GM21367 (cell line): ENCODE data around the gene SLFN12.
"Not testable (repeated sequence)": the region's sequence is repeated elsewhere in the genome, so short reads cannot be mapped to it uniquely, and the experiment has no call there.

Source experiments
- ATAC-seq: cut with Tn5 transposase; IDR thresholded peaks from one replicate; pipeline ENCODE4 v1.9.1; 2021; ENCODE audit not compliant: unreplicated experiment

SLFN12 gene

GRCh38 chr17:35414247-35414646 is 18.1 kb downstream of the SLFN12 start:
- no peak for ATAC-seq

GRCh38 chr17:35407531-35407930 is 24.8 kb downstream of the SLFN12 start:
- ATAC-seq: no peak

- ATAC-seq: no peak
Observed at GRCh38 chr17:35406568-35406967, 25.7 kb downstream of the SLFN12 start.

GRCh38 chr17:35404360-35404759 is 27.9 kb downstream of the SLFN12 start:
- no peak for ATAC-seq

GRCh38 chr17:35393783-35394182 is 38.5 kb downstream of the SLFN12 start:
- not testable (repeated sequence) for ATAC-seq

- no peak for ATAC-seq
Observed at GRCh38 chr17:35390663-35391062, 41.6 kb downstream of the SLFN12 start.

GRCh38 chr17:35390156-35390555 is 42.1 kb downstream of the SLFN12 start:
- ATAC-seq: no peak

- no peak for ATAC-seq
Observed at GRCh38 chr17:35387496-35387895, 44.8 kb downstream of the SLFN12 start.

- no peak for ATAC-seq
Observed at GRCh38 chr17:35377706-35378105, 54.6 kb downstream of the SLFN12 start.

GRCh38 chr17:35377068-35377467 is 55.2 kb downstream of the SLFN12 start:
- no peak for ATAC-seq

- no peak for ATAC-seq
Observed at GRCh38 chr17:35376245-35376644, 56.1 kb downstream of the SLFN12 start.

GRCh38 chr17:35374766-35375344 is 57.4 kb downstream of the SLFN12 start:
- ATAC-seq: no peak

- no peak for ATAC-seq
Observed at GRCh38 chr17:35373984-35374765, 58.1 kb downstream of the SLFN12 start.

- ATAC-seq: peak; percentile 45
Observed at GRCh38 chr17:35373534-35373983, 58.7 kb downstream of the SLFN12 start, which contains the start of gene SLFN11. Gene SLFN11 (minus strand): TSS chr17:35373621. CDS start chr17:35363807, 9,814 bp downstream.

- ATAC-seq: peak; percentile 31
Observed at GRCh38 chr17:35372846-35373533, 59.3 kb downstream of the SLFN12 start.

- no peak for ATAC-seq
Observed at GRCh38 chr17:35371934-35372333, 60.4 kb downstream of the SLFN12 start.

- peak; percentile 81 for ATAC-seq
Observed at GRCh38 chr17:35368081-35368830, 64.0 kb downstream of the SLFN12 start.

- ATAC-seq: no peak
Observed at GRCh38 chr17:35361027-35361426, 71.3 kb downstream of the SLFN12 start.
